Lung (tissue), 12 donors: ENCODE measurements around the gene ANO1. TPM values are rescaled to one million over a fixed set of nuclear protein-coding genes. Genes with fewer than 3 reads are reported as not detected.

ENCODE experiments used
- ATAC-seq: fragments of 200-7000 bp; cut with Tn5 transposase; one replicate; pipeline ENCODE4 v1.9.1; 2020; ENCODE audit warnings: moderate number of reproducible peaks; ENCODE audit not compliant: insufficient read depth, low FRiP score
- DNase-seq, 3 donors: peaks; one replicate each; pipeline ENCODE4 v3.0.0-alpha.2; 2013 to 2017
- H3K27ac ChIP-seq, 2 donors: one replicate each; pipeline ENCODE4 v1.5.1; 2013; ENCODE audit warnings: mild to moderate bottlenecking in 2 of 2, moderate library complexity in 2 of 2, control low read depth in 1 of 2, inconsistent platforms in 1 of 2, low read depth in 1 of 2, low read length in 1 of 2
- H3K27me3 ChIP-seq, 3 donors: one replicate each; pipeline ENCODE4 v1.5.1; 2013; ENCODE audit warnings: low read length in 2 of 3; ENCODE audit not compliant: control insufficient read depth in 3 of 3, insufficient read depth in 3 of 3
- H3K36me3 ChIP-seq, 4 donors: one replicate each; pipeline ENCODE4 v1.5.1; 2013; ENCODE audit warnings: low read length in 4 of 4, mild to moderate bottlenecking in 1 of 4, moderate library complexity in 1 of 4; ENCODE audit not compliant: control insufficient read depth in 4 of 4, insufficient read depth in 4 of 4
- H3K4me1 ChIP-seq, 5 donors: one replicate each; pipeline ENCODE4 v1.5.1; 2013; ENCODE audit warnings: low read length in 5 of 5, mild to moderate bottlenecking in 2 of 5, moderate library complexity in 1 of 5; ENCODE audit not compliant: control insufficient read depth in 5 of 5, insufficient read depth in 5 of 5
- H3K4me3 ChIP-seq: one replicate; pipeline ENCODE4 v1.5.1; 2013; ENCODE audit warnings: mild to moderate bottlenecking, control low read depth, moderate library complexity
- H3K9ac ChIP-seq, 2 donors: one replicate each; pipeline ENCODE4 v1.5.1; 2013; ENCODE audit warnings: low read length in 2 of 2, control low read depth in 1 of 2; ENCODE audit not compliant: insufficient read depth in 1 of 2
- H3K9me3 ChIP-seq, 4 donors: one replicate each; pipeline ENCODE4 v1.5.1; 2013; ENCODE audit warnings: low read length in 3 of 4, mild to moderate bottlenecking in 1 of 4, moderate library complexity in 1 of 4; ENCODE audit not compliant: control insufficient read depth in 4 of 4, insufficient read depth in 3 of 4
- CTCF ChIP-seq: IDR thresholded peaks from 2 replicates; pipeline ENCODE4 v1.5.1; 2012; ENCODE audit warnings: mild to moderate bottlenecking; ENCODE audit errors: control extremely low read depth, extremely low read depth
- WGBS, 2 donors: extraction: QIAGEN DNeasy Blood & Tissue Kit; methylation state at CpG; one replicate each; pipeline ENCODE4 v1.1.7; 2013; 5-methylcytosine and 5-hydroxymethylcytosine counted together
- polyA plus RNA-seq, 2 donors: library from polyadenylated mRNA; stranded (reverse); fragments of 200-250 nt; gene quantifications; one replicate each; pipeline ENCODE4 v1.2.1, GENCODE V29; 2013
- total RNA-seq, 2 donors: library from RNA; depleted of rRNA in 1 of 2; stranded (reverse); fragments of >200 nt in 1 of 2; gene quantifications; one replicate each; pipeline ENCODE4 v1.2.1, GENCODE V29; 2014 to 2021
- donor health status: control.
- donor health status: control.
- donor health status: Bipolar disorder and iron deficiency.
- donor health status: healthy.
- donor health status: DM: yes; HTN: yes; CAD: no.

The ANO1 gene
- total and polyA plus RNA-seq, 4 donors = 1.2 to 10.8 (median 5.5) TPM

DNA sequence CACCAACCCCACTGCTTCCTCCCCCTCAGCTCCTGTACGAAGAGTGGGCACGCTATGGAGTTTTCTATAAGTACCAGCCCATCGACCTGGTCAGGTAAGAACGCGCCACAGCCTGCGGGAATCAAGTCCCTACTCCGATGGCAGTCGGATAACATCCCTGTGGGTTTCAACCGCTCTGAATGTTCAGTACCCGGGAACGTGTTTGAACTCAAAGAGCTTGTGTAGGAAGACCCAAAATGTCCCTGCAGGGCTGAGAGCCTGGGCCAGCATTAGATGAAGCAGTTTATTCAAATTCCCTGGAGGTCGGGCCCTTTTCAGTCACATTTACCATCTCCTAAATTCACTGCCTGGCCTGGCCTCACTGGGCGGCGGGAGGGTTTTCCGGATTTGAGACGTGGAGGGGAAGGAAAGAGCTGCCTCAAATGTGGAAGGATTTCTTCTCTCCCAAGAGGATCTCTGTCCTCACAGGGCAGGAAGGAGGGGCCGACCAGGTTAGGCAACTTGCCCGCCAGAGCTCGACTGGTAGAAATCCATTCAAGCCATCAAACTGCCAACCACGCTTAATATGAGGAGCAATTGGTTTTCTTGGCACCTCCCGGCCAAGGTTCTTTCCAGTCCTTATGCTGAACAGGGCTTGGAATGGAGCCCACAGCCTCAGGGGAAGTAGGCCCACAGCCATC is 46.3 kb downstream of the ANO1 start:
- Histone ChIP-seq H3K9ac (no peak overlapping the region), H3K4me3 (no peak overlapping the region), H3K27ac (no peak overlapping the region), H3K27me3 (no peaks in the 10 kb centered on the region), H3K36me3 (no peaks in the 10 kb centered on the region), H3K9me3 (no peaks in the 10 kb centered on the region), H3K4me1 (peaks cover 0 to 9% (median 3%) of the 10 kb centered on the region in 5 donors)
- 76% methylated on average over 21 of the region's 21 CpGs for WGBS, 2 donors
- ATAC-seq (no peak), DNase-seq (no peak)
- TF ChIP-seq CTCF = no peak

DNA sequence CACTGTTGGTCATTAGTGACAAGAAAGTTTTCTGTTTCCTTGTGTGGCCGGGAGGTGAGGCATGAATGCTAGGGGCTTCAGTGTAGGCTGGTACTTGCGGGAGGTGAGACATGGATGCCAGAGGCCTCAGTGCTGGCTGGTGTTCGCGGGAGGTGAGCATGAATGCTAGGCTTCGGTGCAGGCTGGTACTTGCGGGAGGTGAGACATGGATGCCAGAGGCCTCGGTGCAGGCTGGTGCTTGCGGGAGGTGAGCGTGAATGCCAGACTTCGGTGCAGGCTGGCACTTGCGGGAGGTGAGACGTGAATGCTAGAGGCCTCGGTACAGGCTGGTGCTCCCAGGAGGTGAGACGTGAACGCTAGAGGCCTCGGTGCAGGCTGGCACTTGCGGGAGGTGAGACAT is 48.4 kb downstream of the ANO1 start:
- no peaks in the 10 kb centered on the region for H3K36me3 ChIP-seq
- 89 to 91% methylated on average over 17 of the region's 17 CpGs for WGBS, 2 donors
- no peak overlapping the region for H3K9ac ChIP-seq
- no peaks in the 10 kb centered on the region for H3K9me3 ChIP-seq
- TF ChIP-seq CTCF = no peak
- H3K4me1 ChIP-seq = peaks cover 0 to 9% (median 3%) of the 10 kb centered on the region in 5 donors
- no peak overlapping the region for H3K4me3 ChIP-seq
- no peaks in the 10 kb centered on the region for H3K27me3 ChIP-seq
- DNase-seq (no peak), ATAC-seq (no peak)
- H3K27ac ChIP-seq = no peak overlapping the region

DNA sequence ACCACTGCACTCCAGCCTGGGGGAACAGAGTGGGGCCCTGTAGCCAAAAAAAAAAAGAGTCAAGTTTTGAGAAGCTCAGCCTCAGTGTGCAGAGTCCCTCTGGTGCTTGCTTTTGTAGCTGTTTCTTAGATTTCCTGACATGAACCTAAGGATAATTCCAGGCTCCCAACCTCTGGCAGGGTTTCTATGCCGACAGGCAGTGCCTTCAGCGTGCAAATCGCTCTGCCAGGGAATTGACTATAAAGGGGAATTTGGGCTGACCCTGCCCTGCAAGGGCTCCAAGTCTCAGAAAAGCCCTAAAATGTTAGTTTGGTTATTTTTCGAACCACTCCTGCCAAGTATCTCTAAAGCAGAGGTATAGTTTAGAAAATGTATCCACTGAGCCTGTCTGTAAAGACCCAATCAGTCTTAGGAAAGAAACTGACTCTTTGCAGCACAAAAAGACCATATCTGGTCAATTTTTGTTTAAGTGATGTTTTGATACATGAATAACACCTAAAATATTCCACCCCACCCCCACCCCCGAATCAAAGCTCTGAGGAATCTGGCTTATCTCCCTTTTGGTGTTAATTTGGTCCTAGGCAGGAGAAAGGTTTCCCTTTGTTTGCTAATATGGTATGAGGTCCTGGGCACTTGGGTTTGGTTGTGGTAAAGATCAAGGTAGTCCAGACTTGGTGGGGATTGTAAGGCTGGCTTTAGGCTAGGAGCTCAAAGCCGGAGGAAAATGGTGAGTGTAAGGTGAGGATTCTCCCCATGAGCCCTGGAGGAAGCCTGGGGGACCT is 49.7 kb downstream of the ANO1 start:
- WGBS, 2 donors = 80 to 87% methylated on average over 6 of the region's 6 CpGs
- H3K9me3 ChIP-seq = no peaks in the 10 kb centered on the region
- no peaks in the 10 kb centered on the region for H3K36me3 ChIP-seq
- no peak overlapping the region for H3K9ac ChIP-seq
- no peak for TF ChIP-seq CTCF
- H3K4me1 ChIP-seq = peaks cover 0 to 9% (median 3%) of the 10 kb centered on the region in 5 donors
- no peak overlapping the region for H3K27ac ChIP-seq
- H3K4me3 ChIP-seq = no peak overlapping the region
- DNase-seq (no peak), ATAC-seq (no peak)
- no peaks in the 10 kb centered on the region for H3K27me3 ChIP-seq
